ENCODE results near the gene RTKN2.

Gene RTKN2

GRCh38 chr10:62172465-62172864 lies 96.2 kb downstream of the RTKN2 start:
- DNase-seq: no peak

DNA sequence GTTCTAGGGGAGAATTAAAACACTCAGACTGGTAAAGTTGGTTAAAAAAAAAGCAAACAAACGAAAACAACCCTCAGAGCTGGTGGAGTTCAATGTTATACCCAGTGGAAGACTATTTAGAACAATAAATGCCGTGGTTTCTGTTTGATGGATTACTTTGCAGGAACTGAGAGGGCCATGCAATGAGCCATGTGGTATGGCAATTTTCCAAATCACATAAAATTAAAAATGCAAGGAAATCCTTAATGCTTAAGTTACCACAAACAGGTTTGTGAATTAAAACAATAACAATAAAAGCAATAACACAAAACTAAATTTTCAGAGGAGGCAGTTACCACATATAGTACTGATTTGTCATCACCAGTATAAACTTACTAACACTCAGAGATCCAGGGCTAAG lies 96.9 kb downstream of the RTKN2 start:
- no peak for DNase-seq

- no peak for DNase-seq
Measured at GRCh38 chr10:62170732-62171131, 97.9 kb downstream of the RTKN2 start.

DNA sequence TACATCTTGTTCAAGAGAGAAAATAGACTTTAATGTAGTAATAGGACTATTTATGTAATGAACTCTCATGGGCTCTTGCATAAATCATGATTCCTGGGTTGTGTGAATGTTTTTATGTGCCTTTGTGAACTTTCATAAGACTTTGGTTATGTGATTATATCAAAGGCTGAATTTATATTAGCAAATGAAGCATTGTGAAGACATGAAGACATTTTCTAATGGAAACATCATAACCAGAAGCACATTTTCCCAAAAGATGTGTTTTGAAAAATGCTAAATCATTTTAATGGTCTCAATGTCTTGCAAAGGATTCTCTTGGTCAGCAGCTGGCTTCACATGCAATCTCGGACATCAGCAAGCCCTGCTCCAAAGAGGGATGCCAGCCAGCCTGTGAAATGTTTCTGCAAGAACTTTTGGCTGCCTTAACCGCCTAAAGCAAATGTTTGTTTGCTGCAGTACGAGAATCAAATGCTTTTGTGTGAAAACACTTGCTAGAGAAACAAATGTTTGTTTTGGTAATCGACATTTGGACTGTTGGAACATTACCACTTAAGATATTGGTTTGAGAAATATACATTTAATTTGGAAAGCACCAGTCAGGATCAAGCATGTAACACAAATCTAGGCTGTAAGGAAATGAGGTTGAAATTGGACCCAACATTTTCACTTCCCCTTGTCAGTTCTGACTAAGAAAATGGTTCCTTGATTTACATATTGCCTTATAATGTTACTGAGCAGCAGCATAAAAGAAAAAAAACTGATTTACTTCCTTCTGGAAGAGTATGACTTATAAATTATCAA lies 102.1 kb downstream of the RTKN2 start:
- peak; percentile 6 for DNase-seq

DNA sequence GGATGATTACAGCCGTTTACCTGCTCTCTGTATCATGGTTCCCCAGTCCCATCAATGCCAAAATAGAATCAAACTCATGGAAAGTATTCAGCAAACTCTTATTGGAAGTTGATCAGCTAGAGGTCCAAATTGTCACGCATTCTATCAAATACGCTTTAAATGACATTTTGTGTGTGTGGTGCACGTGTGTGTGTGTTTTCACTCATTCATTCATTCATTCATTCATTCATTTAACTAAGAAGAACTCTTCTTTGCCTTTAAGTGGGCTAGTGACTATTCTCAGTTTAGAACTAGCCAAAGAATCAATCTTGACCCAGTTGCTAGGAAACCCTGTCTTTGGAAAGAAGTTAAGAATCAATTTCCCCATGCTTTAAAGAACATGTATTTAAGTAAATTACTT lies 102.8 kb downstream of the RTKN2 start:
- DNase-seq: no peak

DNA sequence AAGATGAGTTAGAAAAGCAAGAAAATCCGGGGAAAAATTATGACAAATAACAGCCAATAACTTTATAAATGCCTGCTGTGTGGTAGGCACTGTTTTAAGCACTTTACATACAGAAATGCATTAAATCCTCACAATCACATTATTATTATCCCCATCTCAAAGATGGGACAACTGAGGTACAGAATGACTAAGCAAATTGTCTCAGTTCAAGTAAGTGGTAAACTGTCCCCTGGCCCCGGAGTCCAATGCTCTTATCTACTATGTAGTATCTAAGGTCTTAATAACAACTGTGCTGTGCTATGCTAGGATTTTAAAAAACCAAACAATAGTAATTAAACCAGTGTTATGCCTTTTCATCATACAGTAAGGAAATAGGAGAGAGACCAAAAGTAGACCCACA lies 105.6 kb downstream of the RTKN2 start:
- DNase-seq: no peak

- DNase-seq: no peak
Measured at GRCh38 chr10:62162261-62162981, 106.2 kb downstream of the RTKN2 start.

- DNase-seq: no peak
Measured at GRCh38 chr10:62159351-62159750, 109.3 kb downstream of the RTKN2 start.

- DNase-seq: no peak
Measured at GRCh38 chr10:62157601-62158000, 111.0 kb downstream of the RTKN2 start.

GRCh38 chr10:62155054-62155680 lies 113.5 kb downstream of the RTKN2 start:
- no peak for DNase-seq

DNA sequence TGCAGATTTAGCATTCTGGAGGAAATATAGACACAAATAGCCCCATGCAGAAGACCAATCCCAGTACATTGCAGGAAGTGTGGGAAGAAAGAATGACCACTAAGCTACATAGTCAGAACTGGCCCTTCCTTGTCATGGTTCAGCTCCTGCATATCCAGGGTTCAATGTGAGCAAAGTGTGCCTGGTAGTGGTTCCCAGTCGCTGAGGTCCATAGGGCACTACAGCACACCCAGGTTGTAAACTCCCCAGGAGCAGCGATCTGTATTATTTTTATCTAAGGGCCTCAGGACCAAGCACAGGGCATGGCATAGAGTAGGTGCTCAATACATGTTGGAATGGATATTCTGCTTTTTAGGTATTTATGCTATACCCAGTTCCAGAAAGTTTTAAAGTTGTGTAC lies 114.4 kb downstream of the RTKN2 start:
- no peak for DNase-seq

- DNase-seq: peak; percentile 18
Measured at GRCh38 chr10:62153191-62153590, 115.5 kb downstream of the RTKN2 start.

- DNase-seq: no peak
Measured at GRCh38 chr10:62149621-62150020, 119.0 kb downstream of the RTKN2 start.

- DNase-seq: no peak
Measured at GRCh38 chr10:62148155-62148554, 120.5 kb downstream of the RTKN2 start.

- DNase-seq: no peak
Measured at GRCh38 chr10:62147425-62147824, 121.2 kb downstream of the RTKN2 start.

- DNase-seq: peak; percentile 25
Measured at GRCh38 chr10:62136931-62137330, 131.7 kb downstream of the RTKN2 start.

- no peak for DNase-seq
Measured at GRCh38 chr10:62133618-62134017, 135.0 kb downstream of the RTKN2 start.
